Activated CD4-positive, CD25-positive, alpha-beta regulatory T cell treated with anti-CD3 and anti-CD28 coated beads, Interleukin-2, amount 50 U/mL, for 24 hours (primary cell): ENCODE measurements around the gene BFSP1.

Experiments
- ATAC-seq, 2 donors: fragments of 150-1000 bp; cut with Tn5 transposase; one replicate each; pipeline ENCODE4 v1.10.0; 2021; ENCODE audit warnings: mild to moderate bottlenecking in 1 of 2, moderate library complexity in 1 of 2

Gene BFSP1

GRCh38 chr20:17530716-17531664, at the start of gene BFSP1:
BFSP1 (minus strand) TSS chr20:17531379; CDS start chr20:17531329, 50 bp downstream.
- peak; percentile 73 to 74 for ATAC-seq

- ATAC-seq = no peak
These were observed 49.7 kb upstream of the BFSP1 start for GRCh38 chr20:17580895-17581294.

- ATAC-seq = peak; percentile 51 to 71
These were observed 48.3 kb upstream of the BFSP1 start for GRCh38 chr20:17579369-17580039.

GRCh38 chr20:17576215-17576614, 45.0 kb upstream of the BFSP1 start:
- no peak for ATAC-seq

- ATAC-seq = no peak
These were observed 42.3 kb upstream of the BFSP1 start for GRCh38 chr20:17573463-17573862.

GRCh38 chr20:17572034-17572638, 41.0 kb upstream of the BFSP1 start:
- no peak for ATAC-seq

- ATAC-seq = peak; percentile 29 to 40
These were observed 40.0 kb upstream of the BFSP1 start for GRCh38 chr20:17571153-17571527.

- ATAC-seq = peak; percentile 19 to 25
These were observed 39.4 kb upstream of the BFSP1 start for GRCh38 chr20:17570347-17571152.

GRCh38 chr20:17569616-17570346, 38.6 kb upstream of the BFSP1 start, which contains the start of gene DSTN:
DSTN (plus strand) TSS chr20:17570075; CDS start chr20:17570209, 134 bp downstream.
- ATAC-seq = peak; percentile 94

GRCh38 chr20:17568972-17569521, 37.9 kb upstream of the BFSP1 start:
- no peak for ATAC-seq

GRCh38 chr20:17568045-17568788, 37.0 kb upstream of the BFSP1 start:
- ATAC-seq = no peak

- ATAC-seq = no peak
These were observed 35.2 kb upstream of the BFSP1 start for GRCh38 chr20:17566345-17566744.

- no peak for ATAC-seq
These were observed 34.1 kb upstream of the BFSP1 start for GRCh38 chr20:17565169-17565845.

- no peak for ATAC-seq
These were observed 31.7 kb upstream of the BFSP1 start for GRCh38 chr20:17562804-17563305.

- ATAC-seq = peak; percentile 15 to 40
These were observed 29.3 kb upstream of the BFSP1 start for GRCh38 chr20:17560344-17561074.

- ATAC-seq = no peak
These were observed 28.2 kb upstream of the BFSP1 start for GRCh38 chr20:17559338-17559737.

GRCh38 chr20:17558941-17559304, 27.7 kb upstream of the BFSP1 start:
- ATAC-seq = no peak

- ATAC-seq = peak; percentile 66 to 75
These were observed 27.2 kb upstream of the BFSP1 start for GRCh38 chr20:17558154-17558940.
